Lower leg skin (tissue), 4 donors: ENCODE measurements around the gene FAM200B. TPM values are rescaled to one million over a fixed set of nuclear protein-coding genes. Genes with fewer than 3 reads are reported as not detected.

Experiments
- DNase-seq, 2 donors: peaks; one replicate each; pipeline ENCODE4 v3.0.0-alpha.2; 2019; ENCODE audit warnings: low spot score in 2 of 2
- H3K4me3 ChIP-seq: fragments of 200-600 bp; sonication (generic); 2 replicates; pipeline ENCODE4 v1.5.1; 2017; ENCODE audit warnings: mild to moderate bottlenecking, low read depth; ENCODE audit not compliant: poor library complexity, severe bottlenecking
- CTCF ChIP-seq, 3 donors: fragments of 450-650 bp; IDR thresholded peaks; one replicate each; pipeline ENCODE4 v1.5.1; 2016; ENCODE audit warnings: antibody characterized with exemption in 3 of 3, mild to moderate bottlenecking in 3 of 3, moderate library complexity in 2 of 3
- POLR2A ChIP-seq, 2 donors: fragments of 450-650 bp; IDR thresholded peaks; one replicate each; pipeline ENCODE4 v1.6.1; 2016 to 2017; ENCODE audit warnings: antibody characterized with exemption in 2 of 2, mild to moderate bottlenecking in 1 of 2, moderate library complexity in 1 of 2
- WGBS, 2 donors: methylation state at CpG; one replicate each; pipeline ENCODE4 v1.1.5; 2018; 5-methylcytosine and 5-hydroxymethylcytosine counted together
- intact Hi-C: fragments of 100-400 bp; cut with DNase I; formaldehyde crosslinking; loops from one replicate; pipeline ENCODE4 v1.15.0; 2023; ENCODE audit warnings: low total_unique reads
- total RNA-seq, 4 donors: library from RNA; depleted of rRNA; stranded (reverse); fragments of >200 nt; gene quantifications; one replicate each; pipeline ENCODE4 v1.1.0, GENCODE V29; 2016

FAM200B gene
- total RNA-seq, 4 donors from 2014 or later = 19.1 to 37.2 (median 28.9) TPM

- TF ChIP-seq CTCF (IDR thresholded peaks at IDR 0.05) = no peak
- TF ChIP-seq POLR2A (IDR thresholded peaks at IDR 0.05) = no peak
- intact Hi-C loops = no loop called here
- no peak overlapping the region for H3K4me3 ChIP-seq
- DNase-seq = no peak
- WGBS, 2 donors = 88 to 89% methylated on average over 2 of the region's 2 CpGs
Observed at GRCh38 chr4:15711762-15712161, 30.1 kb downstream of the FAM200B start.

- intact Hi-C loops = no loop called here
- H3K4me3 ChIP-seq = no peak overlapping the region
- TF ChIP-seq CTCF (IDR thresholded peaks at IDR 0.05) = no peak
- TF ChIP-seq POLR2A (IDR thresholded peaks at IDR 0.05) = no peak
- DNase-seq = no peak
- WGBS, 2 donors = 95 to 100% methylated on average over 1 of the region's 1 CpG
Observed at GRCh38 chr4:15712214-15712613, 30.6 kb downstream of the FAM200B start.

- WGBS, 2 donors = 85 to 96% methylated on average over 1 of the region's 1 CpG
- TF ChIP-seq CTCF (IDR thresholded peaks at IDR 0.05) (no peak), POLR2A (IDR thresholded peaks at IDR 0.05) (no peak)
- DNase-seq = no peak
- intact Hi-C loops = no loop called here
- H3K4me3 ChIP-seq = no peak overlapping the region
Observed at GRCh38 chr4:15714141-15714540, 32.5 kb downstream of the FAM200B start.

- no peak for DNase-seq
- intact Hi-C loops = no loop called here
- WGBS, 2 donors = 59 to 67% methylated on average over 8 of the region's 8 CpGs
- TF ChIP-seq CTCF (IDR thresholded peaks at IDR 0.05) (no peak), POLR2A (IDR thresholded peaks at IDR 0.05) (no peak)
- H3K4me3 ChIP-seq = no peak overlapping the region
Observed at GRCh38 chr4:15714646-15715435, 33.2 kb downstream of the FAM200B start.

- intact Hi-C loops = no loop called here
- DNase-seq = no peak
- 79 to 89% methylated on average over 3 of the region's 3 CpGs for WGBS, 2 donors
- TF ChIP-seq POLR2A (IDR thresholded peaks at IDR 0.05) = no peak
- TF ChIP-seq CTCF (IDR thresholded peaks at IDR 0.05) = no peak
- no peak overlapping the region for H3K4me3 ChIP-seq
Observed at GRCh38 chr4:15716115-15716514, 34.5 kb downstream of the FAM200B start.

GRCh38 chr4:15717086-15717485, 35.5 kb downstream of the FAM200B start:
- DNase-seq = no peak
- no peak overlapping the region for H3K4me3 ChIP-seq
- TF ChIP-seq POLR2A (IDR thresholded peaks at IDR 0.05) (no peak), CTCF (IDR thresholded peaks at IDR 0.05) (no peak)
- WGBS, 2 donors = 70 to 77% methylated on average over 6 of the region's 6 CpGs
- intact Hi-C loops = no loop called here
